Endothelial cell of hepatic sinusoid (primary cell): ENCODE data around the gene KLHDC10.
"Not testable (repeated sequence)": the region's sequence is repeated elsewhere in the genome, so short reads cannot be mapped to it uniquely, and the experiment has no call there.

Experiments used
- in situ Hi-C: cut with HindIII; loops from 2 replicates; pipeline ENCODE4 v1.10.0; 2017; ENCODE audit warnings: low sequenced_read_pairs

Gene KLHDC10

GRCh38 chr7:130071701-130072622, 1.6 kb downstream of the KLHDC10 start:
- in situ Hi-C loops = loop anchor here (5.0 kb wide), 1 partner anchor 50 kb away; no protein-coding TSS in a partner anchor

- in situ Hi-C loops = no loop called here
These were observed 9.6 kb downstream of the KLHDC10 start for GRCh38 chr7:130079846-130080394.

- in situ Hi-C loops = not testable (repeated sequence)
These were observed 13.2 kb downstream of the KLHDC10 start for GRCh38 chr7:130083497-130083896.

- in situ Hi-C loops = no loop called here
These were observed 13.9 kb downstream of the KLHDC10 start for GRCh38 chr7:130084037-130084875.

GRCh38 chr7:130085235-130085634, 14.9 kb downstream of the KLHDC10 start:
- in situ Hi-C loops = not testable (repeated sequence)

- in situ Hi-C loops = no loop called here
These were observed 16.6 kb downstream of the KLHDC10 start for GRCh38 chr7:130086938-130087337.

GRCh38 chr7:130087364-130087763, 17.0 kb downstream of the KLHDC10 start:
- in situ Hi-C loops = no loop called here

- in situ Hi-C loops = no loop called here
These were observed 20.6 kb downstream of the KLHDC10 start for GRCh38 chr7:130090745-130091532.

- in situ Hi-C loops = no loop called here
These were observed 21.7 kb downstream of the KLHDC10 start for GRCh38 chr7:130091999-130092398.

- in situ Hi-C loops = no loop called here
These were observed 22.3 kb downstream of the KLHDC10 start for GRCh38 chr7:130092598-130092997.

GRCh38 chr7:130095812-130096211, 25.5 kb downstream of the KLHDC10 start:
- in situ Hi-C loops = no loop called here

GRCh38 chr7:130096243-130096827, 26.0 kb downstream of the KLHDC10 start:
- in situ Hi-C loops = no loop called here

GRCh38 chr7:130099331-130099730, 29.0 kb downstream of the KLHDC10 start:
- in situ Hi-C loops = no loop called here

- in situ Hi-C loops = no loop called here
These were observed 32.3 kb downstream of the KLHDC10 start for GRCh38 chr7:130102588-130102987.

- in situ Hi-C loops = no loop called here
These were observed 37.8 kb downstream of the KLHDC10 start for GRCh38 chr7:130107949-130108674.

- in situ Hi-C loops = no loop called here
These were observed 38.5 kb downstream of the KLHDC10 start for GRCh38 chr7:130108809-130109208.

GRCh38 chr7:130112093-130112492, 41.8 kb downstream of the KLHDC10 start:
- in situ Hi-C loops = no loop called here

GRCh38 chr7:130112662-130113425, 42.5 kb downstream of the KLHDC10 start:
- in situ Hi-C loops = no loop called here

GRCh38 chr7:130113426-130113805, 43.1 kb downstream of the KLHDC10 start:
- in situ Hi-C loops = not testable (repeated sequence)
